WTC11 (cell line): ENCODE measurements around the gene PSMB10. TPM values are rescaled to one million over a fixed set of nuclear protein-coding genes. Genes with fewer than 3 reads are reported as not detected.

Source experiments
- ATAC-seq: fragments of 200-7000 bp; cut with Tn5 transposase; 2 replicates; pipeline ENCODE4 v1.10.0; 2021; ENCODE audit warnings: mild to moderate bottlenecking, moderate library complexity
- CTCF ChIA-PET: fragments of 300-600 bp; sonication (Branson Sonifier 250); formaldehyde crosslinking; loops from one replicate; lab custom pipeline; 2021; ENCODE audit warnings: antibody characterized with exemption; lab: Charles Lee
- POLR2A ChIA-PET: fragments of 350-600 bp; sonication (Branson Sonifier 250); formaldehyde crosslinking; loops from one replicate; lab custom pipeline; 2021; ENCODE audit warnings: antibody characterized with exemption; lab: Charles Lee
- DNase-seq: peaks from one replicate; pipeline ENCODE4 v3.0.0; 2021; ENCODE audit warnings: low spot score
- H3K27ac Mint-ChIP-seq: 2 replicates; pipeline ENCODE4 v1.8.0; 2021; ENCODE audit warnings: mixed read lengths
- H3K27me3 Mint-ChIP-seq: 2 replicates; pipeline ENCODE4 v1.8.0; 2021; ENCODE audit warnings: low read depth, mild to moderate bottlenecking, moderate library complexity, mixed read lengths
- H3K36me3 Mint-ChIP-seq: 2 replicates; pipeline ENCODE4 v1.8.0; 2021; ENCODE audit warnings: mixed read lengths
- H3K4me1 Mint-ChIP-seq: 2 replicates; pipeline ENCODE4 v1.8.0; 2022; ENCODE audit warnings: mixed read lengths
- H3K4me3 Mint-ChIP-seq: 2 replicates; pipeline ENCODE4 v1.8.0; 2021; ENCODE audit warnings: mild to moderate bottlenecking, moderate library complexity, mixed read lengths
- H3K9me3 Mint-ChIP-seq: 2 replicates; pipeline ENCODE4 v1.8.0; 2021; ENCODE audit warnings: mixed read lengths
- AFF4 ChIP-seq: sonication (generic); formaldehyde crosslinking; IDR thresholded peaks from 2 replicates; pipeline ENCODE4 v1.8.1; 2023; ENCODE audit warnings: mild to moderate bottlenecking, missing genetic modification reagents, borderline replicate concordance
- CDX4 ChIP-seq: fragments of 250-450 bp; sonication (Bioruptor Pico); IDR thresholded peaks from 2 replicates; pipeline ENCODE4 v1.9.0; 2021; ENCODE audit warnings: moderate library complexity, mild to moderate bottlenecking, inconsistent platforms, borderline replicate concordance
- E2F4 ChIP-seq: sonication (generic); formaldehyde crosslinking; IDR thresholded peaks from 2 replicates; pipeline ENCODE4 v1.8.1; 2022; ENCODE audit warnings: low read depth, mild to moderate bottlenecking, moderate library complexity, missing genetic modification reagents, borderline replicate concordance
- ELF4 ChIP-seq: sonication (generic); formaldehyde crosslinking; IDR thresholded peaks from 2 replicates; pipeline ENCODE4 v1.8.1; 2022; ENCODE audit warnings: low read depth, mild to moderate bottlenecking, moderate library complexity, missing genetic modification reagents
- ESRRA ChIP-seq: sonication (generic); formaldehyde crosslinking; IDR thresholded peaks from 2 replicates; pipeline ENCODE4 v1.8.1; 2022; ENCODE audit warnings: mild to moderate bottlenecking, missing genetic modification reagents, borderline replicate concordance
- NFE2L1 ChIP-seq: sonication (generic); formaldehyde crosslinking; IDR thresholded peaks from 2 replicates; pipeline ENCODE4 v1.8.1; 2023; ENCODE audit warnings: missing genetic modification reagents
- NR3C1 ChIP-seq: sonication (generic); formaldehyde crosslinking; conservative IDR thresholded peaks from 2 replicates; pipeline ENCODE4 v1.8.1; 2023; ENCODE audit warnings: low read depth, mild to moderate bottlenecking, missing genetic modification reagents
- OVOL2 ChIP-seq: fragments of 250-450 bp; sonication (Bioruptor Pico); IDR thresholded peaks from 2 replicates; pipeline ENCODE4 v1.9.0; 2021; ENCODE audit warnings: mild to moderate bottlenecking, borderline replicate concordance
- TEAD1 ChIP-seq: sonication (generic); formaldehyde crosslinking; IDR thresholded peaks from 2 replicates; pipeline ENCODE4 v1.8.0; 2022; ENCODE audit warnings: mild to moderate bottlenecking, missing genetic modification reagents
- ZMAT4 ChIP-seq: fragments of 250-450 bp; sonication (Bioruptor Pico); IDR thresholded peaks from 2 replicates; pipeline ENCODE4 v1.9.0; 2021; ENCODE audit warnings: mild to moderate bottlenecking
- ZNF263 ChIP-seq: sonication (generic); formaldehyde crosslinking; IDR thresholded peaks from 2 replicates; pipeline ENCODE4 v1.8.1; 2022; ENCODE audit warnings: low read depth, mild to moderate bottlenecking, moderate library complexity, missing genetic modification reagents
- ZNF281 ChIP-seq: sonication (generic); formaldehyde crosslinking; IDR thresholded peaks from 2 replicates; pipeline ENCODE4 v1.8.0; 2023; ENCODE audit warnings: mild to moderate bottlenecking, missing genetic modification reagents
- ZNF396 ChIP-seq: fragments of 250-450 bp; sonication (Bioruptor Pico); IDR thresholded peaks from 2 replicates; pipeline ENCODE4 v1.8.0; 2021; ENCODE audit warnings: mild to moderate bottlenecking, moderate library complexity, borderline replicate concordance
- ZNF423 ChIP-seq: fragments of 250-450 bp; sonication (Bioruptor Pico); IDR thresholded peaks from 2 replicates; pipeline ENCODE4 v2.1.2; 2022; ENCODE audit warnings: mild to moderate bottlenecking, moderate library complexity
- ZNF425 ChIP-seq: fragments of 250-450 bp; sonication (Bioruptor Pico); conservative IDR thresholded peaks from 2 replicates; pipeline ENCODE4 v1.9.0; 2021; ENCODE audit warnings: mild to moderate bottlenecking
- ZNF512 ChIP-seq: sonication (generic); formaldehyde crosslinking; IDR thresholded peaks from 2 replicates; pipeline ENCODE4 v1.8.1; 2022; ENCODE audit warnings: missing genetic modification reagents, borderline replicate concordance
- ZNF671 ChIP-seq: fragments of 250-450 bp; sonication (Bioruptor Pico); IDR thresholded peaks from 2 replicates; pipeline ENCODE4 v1.8.0; 2021; ENCODE audit warnings: mild to moderate bottlenecking
- total RNA-seq: library from RNA; stranded (reverse); gene quantifications from 3 replicates; pipeline ENCODE4 v1.2.3, GENCODE V29; 2021

PSMB10 gene
- total RNA-seq, 1 experiment from 2014 or later, result 40.9 TPM

GRCh38 chr16:67907397-67908180, 29.1 kb downstream of the PSMB10 start:
- H3K4me1 Mint-ChIP-seq, result no peaks in the 10 kb centered on the region
- TF ChIP-seq ZNF425, result no peak
- no peak for TF ChIP-seq AFF4
- no peak for TF ChIP-seq ZNF281 (CRISPR knock-in tag)
- no peak for TF ChIP-seq CDX4 (CRISPR knock-in tag)
- TF ChIP-seq ZNF671 (CRISPR knock-in tag), result no peak
- TF ChIP-seq TEAD1 (CRISPR knock-in tag), result no peak
- TF ChIP-seq NFE2L1 (CRISPR knock-in tag), result no peak
- TF ChIP-seq ZNF512 (CRISPR knock-in tag), result no peak
- TF ChIP-seq ZNF423 (CRISPR knock-in tag), result no peak
- no peak for TF ChIP-seq ESRRA (CRISPR knock-in tag)
- no peak for TF ChIP-seq ZNF263 (CRISPR knock-in tag)
- TF ChIP-seq ZMAT4 (CRISPR knock-in tag), result no peak
- TF ChIP-seq OVOL2 (CRISPR knock-in tag), result no peak
- TF ChIP-seq ZNF396 (CRISPR knock-in tag), result no peak
- no peak for TF ChIP-seq E2F4 (CRISPR knock-in tag)
- TF ChIP-seq ELF4 (CRISPR knock-in tag), result no peak
- no peak for TF ChIP-seq NR3C1 (CRISPR knock-in tag)
- TF ChIP-seq, all 79 proteins: peak for 0
- Mint-ChIP-seq H3K9me3 (no peaks in the 10 kb centered on the region), H3K27me3 (no peaks in the 10 kb centered on the region), H3K4me3 (no peak overlapping the region), H3K36me3 (peaks cover 25% of the 10 kb centered on the region), H3K27ac (peak overlapping the region; percentile 71; the same call in 1 of the 2 replicates)
- DNase-seq (no peak), ATAC-seq (peak; percentile 49)
- ChIA-PET CTCF (interaction anchor here (1.0 to 1.3 kb wide), 3 partner anchors 21 to 87 kb away, joined by 3 read pairs; no protein-coding TSS in a partner anchor), POLR2A (no interaction called here)
